ENCODE data around the gene MAP6D1. TPM values are rescaled to one million over a fixed set of nuclear protein-coding genes. Genes with fewer than 3 reads are reported as not detected.

The MAP6D1 gene
- total and polyA plus RNA-seq, 4 experiments from 2014 or later = 0.31 to 3.1 (median 1.0) TPM; not detected in 1

GRCh38 chr3:183817639-183818038 lies 7.7 kb downstream of the MAP6D1 start:
- Histone ChIP-seq H3K4me1 (ENCODE audit: insufficient read depth, low read length) (peaks cover 18% of the 10 kb centered on the region), H3K27me3 (ENCODE audit: insufficient read depth, low read length) (no peaks in the 10 kb centered on the region), H3K27ac (ENCODE audit: low read depth, low read length) (no peak overlapping the region), H3K4me3 (ENCODE audit: low read length in 2 of 2) (no peak overlapping the region), H3K36me3 (ENCODE audit: insufficient read depth, low read length) (peaks cover 5% of the 10 kb centered on the region), H3K9me3 (ENCODE audit: control insufficient read depth in 1 of 2, low read length in 2 of 2) (no peaks in the 10 kb centered on the region)
- no peak overlapping the region for H3K4me3 Mint-ChIP-seq
- POLR2A ChIA-PET (ENCODE audit: partially characterized antibody) = interaction anchor here (1.6 kb wide), 1 partner anchor 9 kb away, joined by 4 read pairs; no protein-coding TSS in a partner anchor
- peaks cover 11 to 16% of the 10 kb centered on the region in 2 donors for H3K36me3 Mint-ChIP-seq
- peak overlapping the region in 3 of 7 donors; percentile 24 to 78 (median 35) for H3K27ac Mint-ChIP-seq
- H3K4me1 Mint-ChIP-seq = peaks cover 14 to 24% (median 18%) of the 10 kb centered on the region in 4 donors
- intact Hi-C loops (cut with micrococcal nuclease) = no loop called here
- no peaks in the 10 kb centered on the region for H3K9me3 Mint-ChIP-seq
- no peak for DNase-seq
- peaks cover 0 to 3% of the 10 kb centered on the region in 2 donors for H3K27me3 Mint-ChIP-seq
- CTCF ChIA-PET (ENCODE audit: partially characterized antibody) = interaction anchor here (0.9 kb wide), 1 partner anchor 67 kb away, joined by 3 read pairs; the partner anchor contains the start of gene PARL

GRCh38 chr3:183816681-183817510 lies 8.5 kb downstream of the MAP6D1 start:
- H3K27me3 ChIP-seq (ENCODE audit: insufficient read depth, low read length) = no peaks in the 10 kb centered on the region
- Mint-ChIP-seq H3K9me3 (no peaks in the 10 kb centered on the region), H3K36me3 (peaks cover 16 to 21% of the 10 kb centered on the region in 2 donors), H3K4me1 (peaks cover 14 to 24% (median 18%) of the 10 kb centered on the region in 4 donors), H3K27ac (peak overlapping the region in 3 of 7 donors; percentile 4 to 78 (median 24)), H3K4me3 (no peak overlapping the region), H3K27me3 (no peaks in the 10 kb centered on the region)
- no peak for DNase-seq
- H3K36me3 ChIP-seq (ENCODE audit: insufficient read depth, low read length) = peaks cover 5% of the 10 kb centered on the region
- H3K4me3 ChIP-seq (ENCODE audit: low read length in 2 of 2) = no peak overlapping the region
- intact Hi-C loops (cut with micrococcal nuclease) = no loop called here
- ChIA-PET CTCF (ENCODE audit: partially characterized antibody) (interaction anchor here (0.6 to 2.6 kb wide), 6 partner anchors 10 to 68 kb away, joined by 3 to 10 read pairs (median 4); partner anchors contain the start of gene PARL), POLR2A (ENCODE audit: partially characterized antibody) (interaction anchor here (1.6 kb wide), 1 partner anchor 10 kb away, joined by 4 read pairs; no protein-coding TSS in a partner anchor)
- peaks cover 18% of the 10 kb centered on the region for H3K4me1 ChIP-seq (ENCODE audit: insufficient read depth, low read length)
- no peak overlapping the region for H3K27ac ChIP-seq (ENCODE audit: low read depth, low read length)
- no peaks in the 10 kb centered on the region for H3K9me3 ChIP-seq (ENCODE audit: control insufficient read depth in 1 of 2, low read length in 2 of 2)

DNA sequence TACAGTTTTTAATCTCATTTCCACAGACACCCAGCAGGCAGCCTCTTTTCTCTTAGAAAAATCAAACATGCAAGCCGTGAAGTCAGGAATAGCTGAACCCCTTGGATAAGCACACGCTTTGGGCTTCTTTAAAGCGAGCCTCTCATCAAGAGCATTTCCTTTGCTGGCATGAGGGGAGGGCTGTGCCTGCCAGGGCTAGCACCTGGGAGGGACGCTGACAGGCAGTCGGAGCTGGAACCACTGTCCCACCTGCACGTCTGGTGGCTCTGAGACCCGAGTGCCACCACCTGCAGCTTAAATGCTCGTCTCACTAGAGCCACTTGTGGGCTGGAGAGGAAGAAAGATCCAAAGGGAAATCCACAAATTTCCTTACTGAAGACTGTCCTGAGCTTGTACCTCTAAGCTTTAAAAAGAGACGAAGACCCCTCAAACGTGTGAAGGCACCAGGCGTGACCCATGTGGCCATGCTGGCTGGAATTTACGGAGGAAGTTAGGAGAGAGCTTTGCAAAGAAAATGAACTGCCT lies 9.4 kb downstream of the MAP6D1 start:
- H3K27me3 ChIP-seq (ENCODE audit: insufficient read depth, low read length) = no peaks in the 10 kb centered on the region
- peak overlapping the region; percentile 20 for H3K27ac ChIP-seq (ENCODE audit: low read depth, low read length)
- H3K9me3 Mint-ChIP-seq = no peaks in the 10 kb centered on the region
- ChIA-PET CTCF (ENCODE audit: partially characterized antibody) (interaction anchor here (0.6 to 2.6 kb wide), 6 partner anchors 10 to 86 kb away, joined by 3 to 10 read pairs (median 4); partner anchors contain the start of gene PARL), POLR2A (ENCODE audit: partially characterized antibody) (interaction anchor here (0.9 to 2.4 kb wide), 6 partner anchors 8 to 180 kb away, joined by 3 to 8 read pairs (median 5); partner anchors contain the start of genes KLHL24, PARL and YEATS2)
- H3K27ac Mint-ChIP-seq = peak overlapping the region; percentile 42 to 94 (median 91)
- H3K9me3 ChIP-seq (ENCODE audit: control insufficient read depth in 1 of 2, low read length in 2 of 2) = no peaks in the 10 kb centered on the region
- intact Hi-C loops (cut with micrococcal nuclease) = no loop called here
- DNase-seq = no peak
- H3K4me3 Mint-ChIP-seq = peak overlapping the region in 7 of 8 donors; percentile 43 to 82 (median 71)
- H3K4me3 ChIP-seq (ENCODE audit: low read length in 2 of 2) = no peak overlapping the region
- H3K4me1 ChIP-seq (ENCODE audit: insufficient read depth, low read length) = peaks cover 18% of the 10 kb centered on the region
- peaks cover 5% of the 10 kb centered on the region for H3K36me3 ChIP-seq (ENCODE audit: insufficient read depth, low read length)
- H3K27me3 Mint-ChIP-seq = no peaks in the 10 kb centered on the region
- H3K36me3 Mint-ChIP-seq = peaks cover 22 to 29% of the 10 kb centered on the region in 2 donors
- H3K4me1 Mint-ChIP-seq = peaks cover 14 to 24% (median 18%) of the 10 kb centered on the region in 4 donors

GRCh38 chr3:183815563-183815940 lies 9.8 kb downstream of the MAP6D1 start:
- peaks cover 14 to 24% (median 18%) of the 10 kb centered on the region in 4 donors for H3K4me1 Mint-ChIP-seq
- H3K36me3 ChIP-seq (ENCODE audit: insufficient read depth, low read length) = peaks cover 8% of the 10 kb centered on the region
- H3K27me3 ChIP-seq (ENCODE audit: insufficient read depth, low read length) = no peaks in the 10 kb centered on the region
- H3K36me3 Mint-ChIP-seq = peaks cover 25 to 31% of the 10 kb centered on the region in 2 donors
- intact Hi-C loops (cut with micrococcal nuclease) = no loop called here
- peak overlapping the region in 7 of 8 donors; percentile 33 to 82 (median 71) for H3K4me3 Mint-ChIP-seq
- peaks cover 18% of the 10 kb centered on the region for H3K4me1 ChIP-seq (ENCODE audit: insufficient read depth, low read length)
- H3K27ac ChIP-seq (ENCODE audit: low read depth, low read length) = peak overlapping the region; percentile 20
- ChIA-PET CTCF (ENCODE audit: partially characterized antibody) (interaction anchor here (0.5 to 2.6 kb wide), 6 partner anchors 11 to 85 kb away, joined by 3 to 10 read pairs (median 4); partner anchors contain the start of gene PARL), POLR2A (ENCODE audit: partially characterized antibody) (interaction anchor here (0.9 to 2.4 kb wide), 6 partner anchors 8 to 180 kb away, joined by 3 to 8 read pairs (median 4); partner anchors contain the start of genes KLHL24, PARL and YEATS2)
- no peak overlapping the region for H3K4me3 ChIP-seq (ENCODE audit: low read length in 2 of 2)
- no peaks in the 10 kb centered on the region for H3K27me3 Mint-ChIP-seq
- no peaks in the 10 kb centered on the region for H3K9me3 ChIP-seq (ENCODE audit: control insufficient read depth in 1 of 2, low read length in 2 of 2)
- peak in 2 of 5 donors; percentile 9 to 16 for DNase-seq
- H3K27ac Mint-ChIP-seq = peak overlapping the region; percentile 42 to 94 (median 91)
- H3K9me3 Mint-ChIP-seq = no peaks in the 10 kb centered on the region

DNA sequence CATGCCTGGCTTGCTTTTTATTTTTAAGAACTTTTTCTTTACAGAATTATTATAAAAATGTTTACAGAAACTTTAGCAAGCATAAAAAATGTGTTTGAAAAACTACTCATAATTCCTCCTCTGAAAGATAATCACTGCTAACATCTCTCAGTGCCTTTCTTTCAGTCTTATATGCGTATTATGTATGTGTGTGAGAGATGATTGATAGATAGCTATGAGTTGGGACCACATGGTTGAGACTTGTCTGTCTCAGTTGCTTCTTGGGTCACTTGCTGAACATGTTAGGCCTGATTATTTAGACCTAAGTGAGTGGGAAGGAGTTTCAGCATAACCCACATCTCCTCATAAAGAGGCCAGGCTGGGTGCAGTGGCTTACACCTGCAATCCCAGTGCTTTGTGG lies 11.1 kb downstream of the MAP6D1 start:
- peaks cover 14 to 24% (median 18%) of the 10 kb centered on the region in 4 donors for H3K4me1 Mint-ChIP-seq
- DNase-seq = no peak
- POLR2A ChIA-PET (ENCODE audit: partially characterized antibody) = interaction anchor here (2.4 kb wide), 1 partner anchor 178 kb away, joined by 6 read pairs; the partner anchor contains the start of gene KLHL24
- Histone ChIP-seq H3K27ac (ENCODE audit: low read depth, low read length) (no peak overlapping the region), H3K36me3 (ENCODE audit: insufficient read depth, low read length) (peaks cover 18% of the 10 kb centered on the region), H3K9me3 (ENCODE audit: control insufficient read depth in 1 of 2, low read length in 2 of 2) (no peaks in the 10 kb centered on the region), H3K4me3 (ENCODE audit: low read length in 2 of 2) (no peak overlapping the region), H3K27me3 (ENCODE audit: insufficient read depth, low read length) (no peaks in the 10 kb centered on the region), H3K4me1 (ENCODE audit: insufficient read depth, low read length) (peaks cover 18% of the 10 kb centered on the region)
- no peaks in the 10 kb centered on the region for H3K27me3 Mint-ChIP-seq
- CTCF ChIA-PET (ENCODE audit: partially characterized antibody) = interaction anchor here (2.6 kb wide), 1 partner anchor 47 kb away, joined by 10 read pairs; no protein-coding TSS in a partner anchor
- peak overlapping the region in 1 of 8 donors; percentile 71 for H3K4me3 Mint-ChIP-seq
- H3K9me3 Mint-ChIP-seq = no peaks in the 10 kb centered on the region
- intact Hi-C loops (cut with micrococcal nuclease) = no loop called here
- peaks cover 35 to 41% of the 10 kb centered on the region in 2 donors for H3K36me3 Mint-ChIP-seq
- peak overlapping the region; percentile 19 to 92 (median 71) for H3K27ac Mint-ChIP-seq

- H3K4me1 ChIP-seq (ENCODE audit: insufficient read depth, low read length) = peaks cover 18% of the 10 kb centered on the region
- intact Hi-C loops (cut with micrococcal nuclease) = no loop called here
- H3K27ac Mint-ChIP-seq = peak overlapping the region in 6 of 7 donors; percentile 2 to 66 (median 44)
- peak overlapping the region in 1 of 8 donors; percentile 28 for H3K4me3 Mint-ChIP-seq
- no peaks in the 10 kb centered on the region for H3K27me3 ChIP-seq (ENCODE audit: insufficient read depth, low read length)
- H3K4me3 ChIP-seq (ENCODE audit: low read length in 2 of 2) = no peak overlapping the region
- peaks cover 14 to 24% (median 18%) of the 10 kb centered on the region in 4 donors for H3K4me1 Mint-ChIP-seq
- no peaks in the 10 kb centered on the region for H3K27me3 Mint-ChIP-seq
- ChIA-PET POLR2A (ENCODE audit: partially characterized antibody) (no interaction called here), CTCF (ENCODE audit: partially characterized antibody) (no interaction called here)
- H3K36me3 Mint-ChIP-seq = peaks cover 46 to 49% of the 10 kb centered on the region in 2 donors
- H3K9me3 Mint-ChIP-seq = no peaks in the 10 kb centered on the region
- H3K9me3 ChIP-seq (ENCODE audit: control insufficient read depth in 1 of 2, low read length in 2 of 2) = no peaks in the 10 kb centered on the region
- no peak for DNase-seq
- peaks cover 22% of the 10 kb centered on the region for H3K36me3 ChIP-seq (ENCODE audit: insufficient read depth, low read length)
- H3K27ac ChIP-seq (ENCODE audit: low read depth, low read length) = no peak overlapping the region
Observed at GRCh38 chr3:183812761-183813445, 12.5 kb downstream of the MAP6D1 start.

Measured in CD4-positive, alpha-beta memory T cell (primary cell).